ENCODE measurements around the gene NBEA.

NBEA gene

DNA sequence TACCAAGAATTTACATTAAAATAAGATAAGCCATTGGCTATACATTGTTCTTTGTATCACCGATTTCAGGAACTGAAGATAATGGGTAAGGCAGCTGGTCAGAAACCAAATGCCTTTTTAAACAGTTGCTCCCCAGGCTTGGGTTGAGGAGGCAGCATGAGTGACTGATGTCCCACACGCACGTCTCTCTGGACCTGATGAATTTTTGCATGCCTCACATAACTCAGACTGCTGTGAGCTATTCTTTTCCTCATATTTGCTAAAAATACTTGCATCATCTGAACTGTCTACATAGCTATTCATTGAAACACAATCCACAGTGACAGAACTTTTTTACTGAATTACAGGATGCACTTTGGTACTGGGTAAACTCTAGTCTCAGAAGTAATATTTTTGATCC, 658.1 kb downstream of the NBEA start:
- H3K4me3 ChIP-seq (ENCODE audit: control insufficient read depth, low read depth, low read length) = no peak overlapping the region
- no peak for DNase-seq (ENCODE audit: low read depth)
- TF ChIP-seq, protein P1, sequence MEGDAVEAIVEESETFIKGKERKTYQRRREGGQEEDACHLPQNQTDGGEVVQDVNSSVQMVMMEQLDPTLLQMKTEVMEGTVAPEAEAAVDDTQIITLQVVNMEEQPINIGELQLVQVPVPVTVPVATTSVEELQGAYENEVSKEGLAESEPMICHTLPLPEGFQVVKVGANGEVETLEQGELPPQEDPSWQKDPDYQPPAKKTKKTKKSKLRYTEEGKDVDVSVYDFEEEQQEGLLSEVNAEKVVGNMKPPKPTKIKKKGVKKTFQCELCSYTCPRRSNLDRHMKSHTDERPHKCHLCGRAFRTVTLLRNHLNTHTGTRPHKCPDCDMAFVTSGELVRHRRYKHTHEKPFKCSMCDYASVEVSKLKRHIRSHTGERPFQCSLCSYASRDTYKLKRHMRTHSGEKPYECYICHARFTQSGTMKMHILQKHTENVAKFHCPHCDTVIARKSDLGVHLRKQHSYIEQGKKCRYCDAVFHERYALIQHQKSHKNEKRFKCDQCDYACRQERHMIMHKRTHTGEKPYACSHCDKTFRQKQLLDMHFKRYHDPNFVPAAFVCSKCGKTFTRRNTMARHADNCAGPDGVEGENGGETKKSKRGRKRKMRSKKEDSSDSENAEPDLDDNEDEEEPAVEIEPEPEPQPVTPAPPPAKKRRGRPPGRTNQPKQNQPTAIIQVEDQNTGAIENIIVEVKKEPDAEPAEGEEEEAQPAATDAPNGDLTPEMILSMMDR (IDR thresholded peaks at IDR 0.05; ENCODE audit: control insufficient read depth, insufficient read depth, low read depth, low read length, missing control alignments) = no peak

- H3K4me3 ChIP-seq (ENCODE audit: control insufficient read depth, low read depth, low read length) = no peak overlapping the region
- TF ChIP-seq, protein P1 (IDR thresholded peaks at IDR 0.05; ENCODE audit: control insufficient read depth, insufficient read depth, low read depth, low read length, missing control alignments) = no peak
These were observed 661.7 kb downstream of the NBEA start for GRCh38 chr13:35603593-35604285.

DNA sequence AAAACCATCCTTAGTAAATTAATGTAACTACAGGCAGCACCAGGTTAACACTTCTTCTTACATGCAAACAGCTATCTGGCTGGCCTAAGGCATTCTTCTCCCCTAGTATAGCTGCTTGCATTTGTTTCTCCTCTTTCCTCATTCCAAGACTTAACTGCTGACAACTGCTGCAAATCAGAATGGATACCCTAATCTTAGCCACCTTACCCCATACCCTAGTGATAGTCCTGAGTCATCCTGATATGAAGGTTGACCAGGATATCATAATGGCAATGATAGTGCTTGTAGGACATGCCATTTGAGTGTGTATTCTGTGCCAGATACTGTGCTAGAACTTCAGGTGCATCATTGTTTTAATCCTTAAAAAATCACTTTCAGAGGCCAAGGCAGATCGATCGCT, 672.6 kb downstream of the NBEA start:
- TF ChIP-seq, protein P1 (IDR thresholded peaks at IDR 0.05; ENCODE audit: control insufficient read depth, insufficient read depth, low read depth, low read length, missing control alignments) = no peak
- no peak overlapping the region for H3K4me3 ChIP-seq (ENCODE audit: control insufficient read depth, low read depth, low read length)
- no peak for DNase-seq (ENCODE audit: low read depth)

More at GRCh38 chr13:35603593-35604285, 661.7 kb downstream of the NBEA start:
- DNase-seq (ENCODE audit: low read depth) = no peak

DNA sequence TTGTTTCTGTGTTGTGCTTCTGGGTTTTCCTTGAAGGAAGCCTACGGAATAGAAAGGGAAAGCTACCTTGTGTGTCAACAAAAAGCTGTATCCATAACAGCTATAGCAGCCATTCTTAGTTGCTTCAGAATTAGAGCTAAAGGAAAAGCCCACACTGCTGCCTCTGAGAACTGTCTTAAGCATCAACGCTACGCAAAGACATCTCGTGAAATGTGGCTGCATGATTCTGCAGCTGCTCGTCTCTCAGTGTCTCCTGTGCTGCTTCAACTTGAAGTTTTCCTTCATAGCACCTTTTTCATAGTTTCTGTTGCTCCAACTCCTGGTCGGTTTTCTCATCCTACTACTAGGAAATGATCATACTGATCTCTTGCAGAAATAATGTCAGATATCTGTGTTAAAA, 675.4 kb downstream of the NBEA start:
- no peak for DNase-seq (ENCODE audit: low read depth)
- no peak overlapping the region for H3K4me3 ChIP-seq (ENCODE audit: control insufficient read depth, low read depth, low read length)
- TF ChIP-seq, protein P1 (IDR thresholded peaks at IDR 0.05; ENCODE audit: control insufficient read depth, insufficient read depth, low read depth, low read length, missing control alignments) = no peak

DNA sequence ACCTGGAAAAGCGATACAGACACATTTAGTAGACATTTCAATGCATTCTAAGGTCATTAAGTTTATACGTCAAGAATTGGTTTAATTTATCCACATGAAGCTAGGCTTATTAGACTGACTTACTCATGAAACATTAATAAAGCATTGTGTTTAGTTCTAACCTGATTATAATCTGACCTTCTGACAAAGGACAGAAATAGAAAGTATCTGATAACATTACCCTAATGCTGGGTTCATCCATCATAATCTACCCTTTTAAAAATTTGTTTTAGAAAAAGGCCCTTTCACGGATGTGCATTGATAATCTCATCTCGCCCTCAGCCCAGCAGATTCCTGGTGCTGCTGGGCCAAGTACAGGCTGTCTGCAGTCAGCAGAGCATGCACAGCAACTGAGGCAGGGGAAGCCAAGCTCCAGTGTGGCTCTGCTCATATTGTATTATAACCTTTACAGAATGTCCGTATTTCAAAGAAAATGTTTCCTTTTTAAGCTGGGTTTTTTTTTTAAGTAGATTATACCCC, 676.6 kb downstream of the NBEA start:
- no peak for DNase-seq (ENCODE audit: low read depth)

GRCh38 chr13:35621989-35622388, 679.9 kb downstream of the NBEA start:
- H3K4me3 ChIP-seq (ENCODE audit: control insufficient read depth, low read depth, low read length) = no peak overlapping the region
- TF ChIP-seq, protein P1 (IDR thresholded peaks at IDR 0.05; ENCODE audit: control insufficient read depth, insufficient read depth, low read depth, low read length, missing control alignments) = no peak
- DNase-seq (ENCODE audit: low read depth) = no peak

More for the DNA sequence above, 676.6 kb downstream of the NBEA start:
- no peak overlapping the region for H3K4me3 ChIP-seq (ENCODE audit: control insufficient read depth, low read depth, low read length)
- TF ChIP-seq, protein P1 (IDR thresholded peaks at IDR 0.05; ENCODE audit: control insufficient read depth, insufficient read depth, low read depth, low read length, missing control alignments) = no peak

All from AG09309 (cell line).